ENCODE measurements around the gene HIVEP2.

GRCh38 chr6:142916881-142917280 lies 28.1 kb downstream of the HIVEP2 start:
- TF ChIP-seq CTCF (IDR thresholded peaks at IDR 0.05) (no peak), POLR2A (IDR thresholded peaks at IDR 0.05) (no peak)

Data from esophagus squamous epithelium (tissue), 4 donors.